Stimulated activated CD4-positive, alpha-beta T cell treated with anti-CD3 and anti-CD28 coated beads, Interleukin-4, amount 100 ng/mL, for 24 hours (primary cell): ENCODE data around the gene PDZD11.
"Not testable (repeated sequence)": the region's sequence is repeated elsewhere in the genome, so short reads cannot be mapped to it uniquely, and the experiment has no call there.

Experiments
- DNase-seq: peaks from one replicate; pipeline ENCODE4 v3.0.0-alpha.2; 2020

PDZD11 gene

GRCh38 chrX:70289793-70290770 lies at the start of gene PDZD11, which contains the start of gene KIF4A:
Gene PDZD11, minus strand, starts transcription at chrX:70289927. Its CDS starts 586 bp downstream, at chrX:70289341.
Gene KIF4A, plus strand, starts transcription at chrX:70290104. Its CDS starts 355 bp downstream, at chrX:70290459.
- peak; percentile 76 for DNase-seq

DNA sequence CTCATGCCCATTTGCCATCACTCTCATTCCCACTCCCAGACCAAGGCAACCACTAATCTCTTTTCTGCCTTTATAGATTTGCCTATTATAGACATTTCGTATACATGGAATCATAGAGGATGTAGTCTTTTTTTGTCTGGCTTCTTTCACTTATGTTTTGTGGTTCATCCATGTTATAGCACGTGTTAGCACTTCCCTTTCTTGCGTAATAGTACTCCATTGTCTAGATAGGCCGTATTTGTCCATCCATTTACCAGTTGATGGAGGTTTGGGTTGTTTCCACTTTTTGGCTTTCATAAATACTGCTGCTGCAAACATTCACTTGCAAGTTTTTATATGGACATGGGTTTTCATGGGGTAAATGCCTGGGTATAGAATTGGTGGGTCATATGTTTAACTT lies 48.6 kb upstream of the PDZD11 start:
- DNase-seq, result no peak

- DNase-seq, result no peak
Observed at GRCh38 chrX:70336767-70337166, 47.0 kb upstream of the PDZD11 start.

DNA sequence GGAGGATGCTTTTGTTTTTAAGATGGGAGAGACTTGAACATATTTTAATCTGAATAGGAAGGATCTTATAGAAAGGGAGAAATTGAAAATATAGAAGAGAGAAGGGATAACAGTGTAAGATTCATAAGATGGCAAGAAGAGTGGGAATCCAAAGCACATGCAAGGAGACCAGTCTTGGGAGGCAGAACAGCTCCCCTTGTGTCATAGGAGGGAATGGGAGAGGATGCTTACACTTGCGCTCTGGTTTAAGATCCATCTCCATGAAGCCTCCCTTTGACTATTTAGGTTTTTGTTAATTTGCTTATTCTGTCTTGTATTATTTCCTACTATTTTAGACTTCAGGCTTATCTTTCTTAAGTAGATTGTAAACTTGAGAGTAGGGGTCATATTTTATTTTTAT lies 42.9 kb upstream of the PDZD11 start:
- no peak for DNase-seq

- no peak for DNase-seq
Observed at GRCh38 chrX:70331161-70331560, 41.4 kb upstream of the PDZD11 start.

DNA sequence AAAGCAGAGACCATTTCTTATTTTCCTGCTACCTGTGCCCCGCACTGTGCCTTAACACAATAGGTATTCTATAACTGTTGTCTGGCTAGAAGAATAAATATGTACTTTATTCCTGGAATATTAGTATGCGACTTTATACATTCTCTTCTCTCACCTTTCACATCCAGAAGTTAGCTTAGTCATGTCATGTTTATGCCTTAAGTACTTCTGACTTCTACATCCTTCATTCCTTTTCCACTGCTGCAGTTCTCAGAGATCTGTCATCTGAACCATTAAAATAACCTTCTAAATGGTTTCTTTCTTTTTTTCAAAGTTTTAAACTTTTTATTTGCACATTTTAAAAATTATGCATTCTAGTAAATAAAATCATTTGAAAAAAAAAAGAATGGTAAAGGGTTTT lies 34.6 kb upstream of the PDZD11 start:
- DNase-seq, result no peak

- not testable (repeated sequence) for DNase-seq
Observed at GRCh38 chrX:70323628-70324027, 33.9 kb upstream of the PDZD11 start.

DNA sequence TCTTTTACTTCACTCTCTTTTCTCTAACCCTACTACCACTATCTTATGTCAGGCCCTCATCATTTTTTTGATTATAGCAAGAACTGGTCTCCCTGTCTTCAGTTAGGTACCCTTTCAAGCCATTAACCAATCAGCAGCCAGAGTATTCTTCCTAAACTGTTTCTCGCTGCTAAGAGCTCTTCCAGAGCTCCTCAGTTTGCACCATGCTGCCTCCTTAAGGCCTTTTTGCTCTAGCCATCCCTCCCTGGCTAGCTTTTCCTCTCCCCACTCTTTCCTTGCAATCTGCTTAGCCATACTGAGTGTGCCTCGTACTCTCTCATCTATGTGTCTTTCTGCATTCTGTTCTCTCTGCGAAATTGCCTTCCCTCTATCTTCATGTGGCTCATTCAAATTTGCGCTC lies 33.1 kb upstream of the PDZD11 start:
- DNase-seq, result no peak

DNA sequence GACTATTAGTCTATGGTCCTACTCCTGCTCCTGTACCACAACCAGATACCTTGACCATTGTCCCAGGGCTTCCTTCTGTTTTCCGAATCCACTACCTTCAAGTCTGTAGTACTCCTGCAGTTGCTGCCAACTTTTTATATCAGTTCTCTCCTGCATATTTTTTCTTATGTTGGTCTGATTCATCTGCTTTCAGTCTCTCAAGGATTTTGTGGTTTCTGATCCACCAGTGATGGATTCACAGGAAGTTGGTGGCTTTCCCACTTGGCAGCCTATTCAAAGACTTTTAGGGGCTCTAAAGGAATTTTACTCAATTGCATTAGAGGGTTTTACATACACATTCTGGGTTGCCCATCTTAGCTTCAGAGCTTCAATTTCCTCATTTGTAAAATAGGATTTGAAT lies 23.8 kb upstream of the PDZD11 start:
- no peak for DNase-seq

DNA sequence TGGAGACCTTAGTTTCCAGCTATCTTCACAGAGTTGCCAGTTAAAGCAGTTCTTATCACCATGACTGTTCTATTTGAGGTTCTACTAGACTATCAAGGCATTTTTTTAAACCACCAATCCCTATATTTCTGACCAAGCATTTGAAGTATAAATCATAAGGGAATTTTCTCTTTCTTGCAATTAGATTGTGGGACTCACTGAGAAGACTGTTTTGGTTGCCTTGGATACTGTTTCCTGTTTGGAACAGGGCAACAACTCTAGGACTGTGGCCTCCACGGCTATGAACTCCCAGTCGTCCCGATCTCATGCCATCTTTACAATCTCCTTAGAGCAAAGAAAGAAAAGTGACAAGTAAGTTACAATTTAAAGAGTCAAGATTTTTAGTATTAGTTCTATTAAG lies 12.0 kb upstream of the PDZD11 start:
- no peak for DNase-seq

GRCh38 chrX:70293621-70294020 lies 3.9 kb upstream of the PDZD11 start:
- DNase-seq, result no peak

DNA sequence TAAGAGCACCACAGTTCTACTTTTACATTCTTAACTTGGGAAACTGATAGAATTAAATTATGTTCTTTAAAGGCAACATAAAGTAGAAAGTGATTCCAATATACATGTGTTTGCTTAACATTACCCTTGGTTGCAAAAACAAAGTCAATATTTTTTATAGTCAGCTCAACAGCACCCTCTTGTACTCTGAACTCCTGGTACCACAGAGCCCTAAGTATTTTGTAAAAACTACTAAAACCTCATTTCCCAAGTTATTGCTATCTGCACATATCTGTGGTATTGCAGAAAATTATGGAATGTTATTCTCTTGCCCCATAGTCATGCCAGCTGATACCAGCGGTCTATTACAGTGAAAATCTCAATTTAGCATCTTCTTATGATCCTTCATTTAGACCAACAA lies 3.1 kb upstream of the PDZD11 start:
- DNase-seq, result no peak

DNA sequence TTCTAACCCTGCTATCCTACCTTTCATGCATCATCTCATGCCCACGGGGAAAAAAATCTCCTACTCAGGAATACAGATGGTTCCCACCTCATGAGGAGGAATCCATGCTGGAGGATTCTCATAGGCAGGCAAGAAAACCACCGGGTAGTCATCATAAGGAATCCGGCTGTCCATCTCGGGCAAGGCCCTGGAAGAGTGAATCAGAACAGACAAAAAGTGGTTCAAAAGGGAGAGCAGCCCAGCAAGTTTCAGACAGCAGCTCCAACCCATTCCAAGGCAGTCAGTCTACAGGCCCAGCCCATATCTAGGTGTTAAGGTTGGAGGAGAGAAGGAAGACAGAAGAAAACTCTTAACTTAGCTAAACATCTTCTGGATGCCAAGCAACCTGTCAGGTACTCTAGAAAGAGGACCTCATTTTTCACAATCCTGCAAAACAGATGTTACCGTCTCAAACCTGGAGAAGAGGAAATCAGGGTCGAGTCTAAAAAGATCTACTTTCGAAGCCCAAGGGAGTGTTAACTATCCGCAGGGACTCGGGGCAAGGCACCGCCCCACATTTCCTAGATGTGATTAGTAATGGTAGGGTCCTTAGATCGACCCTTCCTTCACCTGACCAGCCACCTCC lies 447 bp downstream of the PDZD11 start:
- no peak for DNase-seq

DNA sequence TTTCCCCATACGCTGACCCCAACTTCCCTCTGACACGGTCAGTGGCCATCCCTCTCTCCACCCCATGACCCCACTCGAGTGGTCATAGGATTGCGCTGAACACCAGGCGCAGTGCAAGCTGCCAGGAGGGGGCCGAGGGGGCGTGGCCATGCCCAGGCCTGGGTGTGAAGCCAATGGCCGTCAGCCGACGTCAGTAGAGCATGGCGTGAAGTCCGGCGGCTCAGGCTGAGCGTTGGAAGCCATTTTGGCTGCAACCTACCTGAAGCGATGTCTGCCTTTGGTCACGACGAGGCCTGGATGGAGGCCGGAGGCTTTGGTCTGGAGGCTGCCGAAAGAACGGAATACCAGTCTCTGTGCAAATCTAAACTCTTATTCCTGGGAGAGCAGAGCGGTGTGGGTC lies 7.8 kb downstream of the PDZD11 start, which contains the start of gene RAB41:
TSS of gene RAB41 (plus strand) at position 222 of the 400 bp plus-strand sequence. CDS start at position 268, 46 bp downstream.
- DNase-seq, result no peak

GRCh38 chrX:70280573-70280972 lies 9.2 kb downstream of the PDZD11 start:
- no peak for DNase-seq

DNA sequence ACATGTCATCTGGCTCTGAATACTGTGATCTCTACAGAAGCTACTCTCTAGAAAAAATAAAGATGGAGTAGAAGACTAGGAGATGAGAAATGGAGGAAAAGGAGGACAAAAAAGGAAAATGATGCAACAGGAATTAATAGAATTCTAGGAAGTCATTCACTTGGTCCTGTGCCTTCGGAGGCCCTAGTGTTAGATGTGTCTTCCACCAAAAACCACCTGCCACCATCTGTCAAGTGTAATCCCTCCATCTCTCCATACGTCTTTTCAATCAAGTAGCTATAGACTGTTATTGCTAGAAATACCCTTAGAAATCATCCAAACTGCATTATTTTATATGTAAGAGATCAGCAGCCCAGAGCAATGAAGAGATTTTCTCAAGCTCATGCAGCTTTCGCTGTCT lies 10.6 kb downstream of the PDZD11 start:
- no peak for DNase-seq

DNA sequence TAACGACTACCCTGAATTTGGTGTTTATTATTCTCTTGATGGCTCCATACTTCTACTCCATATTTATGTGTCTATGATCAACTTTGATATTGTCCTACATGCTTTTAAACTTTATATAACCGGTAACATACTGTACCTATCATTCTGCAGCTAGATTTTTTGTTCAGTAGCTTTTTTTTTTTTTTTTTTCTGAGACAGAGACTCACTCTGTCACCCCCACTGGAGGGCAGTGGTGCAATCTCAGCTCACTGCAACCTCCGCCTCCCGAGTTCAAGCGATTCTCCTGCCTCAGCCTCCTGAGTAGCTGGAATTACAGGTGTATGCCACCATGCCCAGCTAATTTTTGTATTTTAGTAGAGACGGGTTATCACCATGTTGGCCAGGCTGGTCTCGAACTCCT lies 15.7 kb downstream of the PDZD11 start:
- DNase-seq, result not testable (repeated sequence)

GRCh38 chrX:70268034-70268433 lies 21.7 kb downstream of the PDZD11 start, which contains the start of gene ARR3:
Gene ARR3, plus strand, starts transcription at chrX:70268334. Its CDS starts 1,052 bp downstream, at chrX:70269386.
- DNase-seq, result no peak

- DNase-seq, result no peak
Observed at GRCh38 chrX:70264784-70265183, 24.9 kb downstream of the PDZD11 start.

DNA sequence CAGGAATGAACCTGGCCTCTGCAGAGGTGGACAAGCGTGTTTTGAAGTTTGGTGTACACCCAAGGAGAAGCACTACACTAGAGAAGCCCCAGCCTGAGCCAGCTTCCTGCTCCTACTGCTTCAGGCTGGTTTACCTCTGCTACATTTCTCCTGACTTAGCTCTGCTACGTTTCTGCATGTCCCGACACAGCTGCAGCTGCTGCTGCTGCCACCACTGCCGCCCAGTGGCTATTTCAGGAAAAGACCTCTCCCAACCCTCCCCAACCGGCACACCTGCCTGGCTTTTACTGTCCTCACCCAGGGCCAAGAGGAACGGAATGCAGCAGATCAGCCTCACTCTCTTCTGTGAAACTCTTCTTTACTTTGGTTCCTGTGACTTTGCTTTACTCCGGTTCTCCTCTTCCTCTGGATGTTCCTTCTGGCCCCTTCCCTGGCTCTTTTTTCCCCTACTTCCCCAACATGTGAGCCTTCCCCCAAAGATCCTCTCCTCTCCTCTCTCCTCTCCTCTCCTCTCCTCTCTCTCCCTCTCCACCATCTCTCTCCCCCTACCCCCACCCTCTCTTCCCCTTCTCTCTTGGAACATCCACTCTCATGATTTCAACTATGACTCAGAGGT lies 26.7 kb downstream of the PDZD11 start:
- peak; percentile 11 for DNase-seq

- DNase-seq, result no peak
Observed at GRCh38 chrX:70260104-70260503, 29.6 kb downstream of the PDZD11 start, which contains the start of gene P2RY4. Gene P2RY4, minus strand, starts transcription at chrX:70260204. Its CDS starts 580 bp downstream, at chrX:70259624.

- DNase-seq, result no peak
Observed at GRCh38 chrX:70257423-70258288, 32.1 kb downstream of the PDZD11 start.
